GM08714 (cell line): Measurements from ENCODE around the gene SLC6A2.

Experiments
- H3K4me3 ChIP-seq: fragments of 200-500 bp; sonication (Bioruptor generic); 2 replicates; pipeline ENCODE4 v1.5.1; 2014; ENCODE audit warnings: mild to moderate bottlenecking, low read length, inconsistent platforms
- ZNF274 ChIP-seq: IDR thresholded peaks from 2 replicates; pipeline ENCODE4 v1.6.1; 2012; ENCODE audit warnings: mild to moderate bottlenecking, low read depth, low read length

The SLC6A2 gene

GRCh38 chr16:55672471-55672870, 16.7 kb downstream of the SLC6A2 start:
- TF ChIP-seq ZNF274 = no peak
- no peak overlapping the region for H3K4me3 ChIP-seq

- no peak for TF ChIP-seq ZNF274
Measured at GRCh38 chr16:55678161-55678821, 22.5 kb downstream of the SLC6A2 start.

GRCh38 chr16:55682086-55682485, 26.3 kb downstream of the SLC6A2 start:
- no peak overlapping the region for H3K4me3 ChIP-seq
- TF ChIP-seq ZNF274 = no peak

More at GRCh38 chr16:55678161-55678821, 22.5 kb downstream of the SLC6A2 start:
- H3K4me3 ChIP-seq = no peak overlapping the region

GRCh38 chr16:55685973-55686372, 30.2 kb downstream of the SLC6A2 start:
- H3K4me3 ChIP-seq = no peak overlapping the region
- TF ChIP-seq ZNF274 = no peak

- TF ChIP-seq ZNF274 = no peak
- H3K4me3 ChIP-seq = no peak overlapping the region
Measured at GRCh38 chr16:55686671-55687070, 30.9 kb downstream of the SLC6A2 start.

- TF ChIP-seq ZNF274 = no peak
Measured at GRCh38 chr16:55687802-55688201, 32.0 kb downstream of the SLC6A2 start.

GRCh38 chr16:55690841-55691240, 35.1 kb downstream of the SLC6A2 start:
- no peak for TF ChIP-seq ZNF274
- H3K4me3 ChIP-seq = no peak overlapping the region

More at GRCh38 chr16:55687802-55688201, 32.0 kb downstream of the SLC6A2 start:
- no peak overlapping the region for H3K4me3 ChIP-seq

GRCh38 chr16:55691771-55692170, 36.0 kb downstream of the SLC6A2 start:
- no peak for TF ChIP-seq ZNF274
- H3K4me3 ChIP-seq = no peak overlapping the region

- H3K4me3 ChIP-seq = no peak overlapping the region
- no peak for TF ChIP-seq ZNF274
Measured at GRCh38 chr16:55695595-55695994, 39.8 kb downstream of the SLC6A2 start.

- no peak overlapping the region for H3K4me3 ChIP-seq
- no peak for TF ChIP-seq ZNF274
Measured at GRCh38 chr16:55697867-55698266, 42.1 kb downstream of the SLC6A2 start.

- no peak overlapping the region for H3K4me3 ChIP-seq
- TF ChIP-seq ZNF274 = no peak
Measured at GRCh38 chr16:55698331-55698730, 42.5 kb downstream of the SLC6A2 start.

GRCh38 chr16:55698946-55699345, 43.2 kb downstream of the SLC6A2 start:
- no peak overlapping the region for H3K4me3 ChIP-seq
- TF ChIP-seq ZNF274 = no peak

- no peak overlapping the region for H3K4me3 ChIP-seq
- no peak for TF ChIP-seq ZNF274
Measured at GRCh38 chr16:55699616-55700015, 43.8 kb downstream of the SLC6A2 start.

GRCh38 chr16:55700067-55700466, 44.3 kb downstream of the SLC6A2 start:
- no peak for TF ChIP-seq ZNF274
- H3K4me3 ChIP-seq = no peak overlapping the region

- no peak for TF ChIP-seq ZNF274
- no peak overlapping the region for H3K4me3 ChIP-seq
Measured at GRCh38 chr16:55700961-55701360, 45.2 kb downstream of the SLC6A2 start.
